Caco-2 (cell line): ENCODE data around the gene SNX6. TPM values are rescaled to one million over a fixed set of nuclear protein-coding genes. Genes with fewer than 3 reads are reported as not detected.

Experiments
- BruUV-seq: library from RNA; stranded (reverse); fragments of 400-500 nt; replicated peaks from 2 replicates; lab custom pipeline; 2021; lab: Mats Ljungman, UMichigan
- CTCF ChIA-PET: fragments of 300-600 bp; sonication (Branson Sonifier 250); formaldehyde crosslinking; loops from one replicate; lab custom pipeline; 2022; ENCODE audit warnings: antibody characterized with exemption; lab: Charles Lee
- POLR2A ChIA-PET: fragments of 300-600 bp; sonication (Branson Sonifier 250); formaldehyde crosslinking; loops from one replicate; lab custom pipeline; 2022; ENCODE audit warnings: antibody characterized with exemption; lab: Charles Lee
- DNase-seq, 2 experiments: peaks; one replicate each; pipeline versions ENCODE4 v3.0.0 to v3.0.0-alpha.2; 2020 to 2022
- H3K27me3 ChIP-seq: replicated peaks from 2 replicates; pipeline ENCODE4 v1.6.0; 2011; ENCODE audit warnings: low read length; ENCODE audit not compliant: control insufficient read depth, insufficient read depth
- H3K36me3 ChIP-seq: 2 replicates; pipeline ENCODE4 v1.5.1; 2011; ENCODE audit warnings: low read length; ENCODE audit not compliant: control insufficient read depth, insufficient read depth
- H3K4me1 ChIP-seq: fragments of 250-450 bp; sonication (Bioruptor Pico); 2 replicates; pipeline ENCODE4 v1.5.1; 2020; ENCODE audit warnings: mild to moderate bottlenecking
- H3K4me3 ChIP-seq: 2 replicates; pipeline ENCODE4 v1.5.1; 2011; ENCODE audit warnings: low read depth, mild to moderate bottlenecking, control low read depth, low read length
- H3K9me3 ChIP-seq: fragments of 250-450 bp; sonication (Bioruptor Pico); 2 replicates; pipeline ENCODE4 v1.5.1; 2020; ENCODE audit warnings: mild to moderate bottlenecking, moderate library complexity
- H3K27ac Mint-ChIP-seq: one replicate; pipeline ENCODE4 v1.8.0; 2022; ENCODE audit warnings: mixed read lengths; ENCODE audit not compliant: unreplicated experiment
- H3K27me3 Mint-ChIP-seq: one replicate; pipeline ENCODE4 v1.8.0; 2022; ENCODE audit warnings: mixed read lengths; ENCODE audit not compliant: insufficient read depth, unreplicated experiment
- H3K36me3 Mint-ChIP-seq: one replicate; pipeline ENCODE4 v1.8.0; 2022; ENCODE audit warnings: mild to moderate bottlenecking, mixed read lengths; ENCODE audit not compliant: insufficient read depth, unreplicated experiment
- H3K4me1 Mint-ChIP-seq: one replicate; pipeline ENCODE4 v1.8.0; 2022; ENCODE audit warnings: low read depth, mixed read lengths; ENCODE audit not compliant: unreplicated experiment
- H3K4me3 Mint-ChIP-seq: one replicate; pipeline ENCODE4 v1.8.0; 2022; ENCODE audit warnings: mild to moderate bottlenecking, moderate library complexity, mixed read lengths; ENCODE audit not compliant: unreplicated experiment
- H3K9me3 Mint-ChIP-seq: one replicate; pipeline ENCODE4 v1.8.0; 2022; ENCODE audit warnings: mixed read lengths; ENCODE audit not compliant: unreplicated experiment
- CTCF ChIP-seq, 2 experiments: fragments of 200-600 bp in 1 of 2; IDR thresholded peaks; 1 replicate in 1 of 2; 2 replicates in 1 of 2; pipeline versions ENCODE4 v1.5.1 to v1.8.0; 2011 to 2022; ENCODE audit warnings: antibody characterized with exemption in 1 of 2, control low read depth in 1 of 2, inconsistent platforms in 1 of 2, low read depth in 1 of 2, low read length in 1 of 2, mild to moderate bottlenecking in 1 of 2, moderate library complexity in 1 of 2; ENCODE audit not compliant: insufficient read depth in 1 of 2, severe bottlenecking in 1 of 2, unreplicated experiment in 1 of 2
- intact Hi-C: fragments of 100-400 bp; cut with micrococcal nuclease; formaldehyde crosslinking; loops from one replicate; pipeline ENCODE4 v1.10.0; 2022; ENCODE audit not compliant: unreplicated experiment
- total RNA-seq: library from RNA; stranded (reverse); gene quantifications from 2 replicates; pipeline ENCODE4 v1.2.3, GENCODE V29; 2022

The SNX6 gene
- total RNA-seq, 1 experiment from 2014 or later: 106 TPM

- no peak for DNase-seq
- H3K4me3 ChIP-seq: no peak overlapping the region
- TF ChIP-seq CTCF (IDR thresholded peaks at IDR 0.05; ENCODE audit: insufficient read depth in 1 of 2, low read depth in 1 of 2, low read length in 1 of 2, severe bottlenecking in 1 of 2, unreplicated experiment in 1 of 2): no peak
- no peaks in the 10 kb centered on the region for H3K4me1 ChIP-seq
- H3K27me3 Mint-ChIP-seq: no peaks in the 10 kb centered on the region
- ChIA-PET POLR2A (interaction anchor here (0.6 kb wide), 1 partner anchor 781 kb away, joined by 3 read pairs; the partner anchor contains the start of gene NFKBIA), CTCF (no interaction called here)
- no peaks in the 10 kb centered on the region for H3K27me3 ChIP-seq
- H3K27ac Mint-ChIP-seq: no peak overlapping the region
- H3K9me3 Mint-ChIP-seq: no peaks in the 10 kb centered on the region
- no peak overlapping the region for H3K4me3 Mint-ChIP-seq
- no peaks in the 10 kb centered on the region for H3K9me3 ChIP-seq
- H3K36me3 ChIP-seq: 0 out of 2 replicates have a peak, but pooled peaks cover 2% of the 10 kb centered on the region
- intact Hi-C loops: no loop called here
- peaks cover 7% of the 10 kb centered on the region for H3K4me1 Mint-ChIP-seq
- no TSS peak for BruUV-seq
- peaks cover 43% of the 10 kb centered on the region for H3K36me3 Mint-ChIP-seq
Observed at GRCh38 chr14:34623506-34623905, 6.4 kb downstream of the SNX6 start.

- Mint-ChIP-seq H3K4me3 (no peak overlapping the region), H3K9me3 (no peaks in the 10 kb centered on the region), H3K36me3 (peaks cover 42% of the 10 kb centered on the region), H3K4me1 (peaks cover 7% of the 10 kb centered on the region), H3K27ac (no peak overlapping the region), H3K27me3 (no peaks in the 10 kb centered on the region)
- no peaks in the 10 kb centered on the region for H3K9me3 ChIP-seq
- H3K4me3 ChIP-seq: no peak overlapping the region
- ChIA-PET CTCF (no interaction called here), POLR2A (no interaction called here)
- no peak for TF ChIP-seq CTCF (IDR thresholded peaks at IDR 0.05; ENCODE audit: insufficient read depth in 1 of 2, low read depth in 1 of 2, low read length in 1 of 2, severe bottlenecking in 1 of 2, unreplicated experiment in 1 of 2)
- no TSS peak for BruUV-seq
- H3K36me3 ChIP-seq: 0 out of 2 replicates have a peak, but pooled peaks cover 2% of the 10 kb centered on the region
- no peak for DNase-seq
- no peaks in the 10 kb centered on the region for H3K4me1 ChIP-seq
- no peaks in the 10 kb centered on the region for H3K27me3 ChIP-seq
- intact Hi-C loops: no loop called here
Observed at GRCh38 chr14:34620839-34621238, 9.1 kb downstream of the SNX6 start.

- H3K9me3 Mint-ChIP-seq: no peaks in the 10 kb centered on the region
- ChIA-PET POLR2A (no interaction called here), CTCF (no interaction called here)
- no TSS peak for BruUV-seq
- Histone ChIP-seq H3K9me3 (no peaks in the 10 kb centered on the region), H3K4me3 (no peak overlapping the region), H3K27me3 (no peaks in the 10 kb centered on the region), H3K4me1 (no peaks in the 10 kb centered on the region), H3K36me3 (0 out of 2 replicates have a peak, but pooled peaks cover 2% of the 10 kb centered on the region)
- H3K4me1 Mint-ChIP-seq: peaks cover 7% of the 10 kb centered on the region
- no peak overlapping the region for H3K4me3 Mint-ChIP-seq
- H3K27me3 Mint-ChIP-seq: no peaks in the 10 kb centered on the region
- no peak for TF ChIP-seq CTCF (IDR thresholded peaks at IDR 0.05; ENCODE audit: insufficient read depth in 1 of 2, low read depth in 1 of 2, low read length in 1 of 2, severe bottlenecking in 1 of 2, unreplicated experiment in 1 of 2)
- no peak overlapping the region for H3K27ac Mint-ChIP-seq
- H3K36me3 Mint-ChIP-seq: peaks cover 34% of the 10 kb centered on the region
- intact Hi-C loops: no loop called here
- DNase-seq: no peak
Observed at GRCh38 chr14:34620115-34620514, 9.8 kb downstream of the SNX6 start.
